Activated naive CD8-positive, alpha-beta T cell treated with anti-CD3 and anti-CD28 coated beads, Interleukin-2, amount 10 ng/mL, durations not matched to agents 7 days and 5 days (primary cell): ENCODE measurements around the gene BCL2L2. TPM values are rescaled to one million over a fixed set of nuclear protein-coding genes. Genes with fewer than 3 reads are reported as not detected.
A peak's percentile ranks its signal among the peaks of the same experiment; 100 is the strongest.

ENCODE experiments used
- ATAC-seq: fragments of 150-1000 bp; cut with Tn5 transposase; one replicate; pipeline ENCODE4 v1.10.0; 2021; ENCODE audit warnings: low read depth, moderate library complexity
- POLR2A ChIA-PET: fragments of 350-600 bp; sonication (Branson Sonifier 250); formaldehyde crosslinking; loops from one replicate; lab custom pipeline; 2021; ENCODE audit warnings: antibody characterized with exemption; lab: Charles Lee
- DNase-seq: peaks from one replicate; pipeline ENCODE4 v3.0.0; 2021
- H3K27ac Mint-ChIP-seq: one replicate; pipeline ENCODE4 v1.8.0; 2022; ENCODE audit warnings: mild to moderate bottlenecking, mixed read lengths
- H3K27me3 Mint-ChIP-seq: one replicate; pipeline ENCODE4 v1.8.0; 2022; ENCODE audit warnings: mild to moderate bottlenecking, moderate library complexity, mixed read lengths
- H3K36me3 Mint-ChIP-seq: one replicate; pipeline ENCODE4 v1.8.0; 2021; ENCODE audit warnings: mild to moderate bottlenecking, mixed read lengths
- H3K4me1 Mint-ChIP-seq: one replicate; pipeline ENCODE4 v1.8.0; 2021; ENCODE audit warnings: mixed read lengths
- H3K4me3 Mint-ChIP-seq: one replicate; pipeline ENCODE4 v1.8.0; 2022; ENCODE audit warnings: mild to moderate bottlenecking, moderate library complexity, mixed read lengths
- H3K9me3 Mint-ChIP-seq: one replicate; pipeline ENCODE4 v1.8.0; 2021; ENCODE audit warnings: mixed read lengths
- total RNA-seq, 2 experiments: library from RNA; stranded (reverse); gene quantifications; one replicate each; pipeline ENCODE4 v1.2.3, GENCODE V29; 2021

The BCL2L2 gene
- total RNA-seq, 2 experiments from 2014 or later, result 3.7 to 5.7 TPM

- Mint-ChIP-seq H3K9me3 (no peaks in the 10 kb centered on the region), H3K27me3 (peaks cover 26% of the 10 kb centered on the region), H3K27ac (no peak overlapping the region), H3K4me1 (peaks cover 2% of the 10 kb centered on the region), H3K36me3 (peaks cover 2% of the 10 kb centered on the region), H3K4me3 (no peak overlapping the region)
- POLR2A ChIA-PET, result no interaction called here
- ATAC-seq (no peak), DNase-seq (no peak)
Observed at GRCh38 chr14:23346693-23347405, 40.2 kb downstream of the BCL2L2 start.

GRCh38 chr14:23347406-23348296 lies 41.0 kb downstream of the BCL2L2 start:
- no peak for ATAC-seq
- no peak overlapping the region for H3K27ac Mint-ChIP-seq
- DNase-seq, result no peak
- peaks cover 21% of the 10 kb centered on the region for H3K27me3 Mint-ChIP-seq
- POLR2A ChIA-PET, result no interaction called here
- H3K9me3 Mint-ChIP-seq, result no peaks in the 10 kb centered on the region
- H3K36me3 Mint-ChIP-seq, result peaks cover 2% of the 10 kb centered on the region
- no peak overlapping the region for H3K4me3 Mint-ChIP-seq
- peaks cover 2% of the 10 kb centered on the region for H3K4me1 Mint-ChIP-seq

GRCh38 chr14:23348297-23348655 lies 41.6 kb downstream of the BCL2L2 start:
- Mint-ChIP-seq H3K9me3 (no peaks in the 10 kb centered on the region), H3K27me3 (peaks cover 23% of the 10 kb centered on the region)
- POLR2A ChIA-PET, result interaction anchor here (0.7 kb wide), 1 partner anchor 28 kb away, joined by 3 read pairs; no protein-coding TSS in a partner anchor

GRCh38 chr14:23349156-23349845 lies 42.7 kb downstream of the BCL2L2 start:
- no peak for ATAC-seq
- H3K27ac Mint-ChIP-seq, result no peak overlapping the region

More at GRCh38 chr14:23348297-23348655, 41.6 kb downstream of the BCL2L2 start:
- peak overlapping the region; percentile 36 for H3K27ac Mint-ChIP-seq
- peaks cover 2% of the 10 kb centered on the region for H3K36me3 Mint-ChIP-seq
- ATAC-seq, result no peak
- peaks cover 6% of the 10 kb centered on the region for H3K4me1 Mint-ChIP-seq
- DNase-seq, result no peak
- H3K4me3 Mint-ChIP-seq, result no peak overlapping the region

GRCh38 chr14:23351681-23352505 lies 45.3 kb downstream of the BCL2L2 start:
- Mint-ChIP-seq H3K4me3 (peak overlapping the region; percentile 46), H3K4me1 (peaks cover 6% of the 10 kb centered on the region), H3K36me3 (peaks cover 2% of the 10 kb centered on the region), H3K27me3 (peaks cover 41% of the 10 kb centered on the region), H3K27ac (no peak overlapping the region), H3K9me3 (no peaks in the 10 kb centered on the region)
- ATAC-seq (no peak), DNase-seq (no peak)
- POLR2A ChIA-PET, result interaction anchor here (0.6 to 1.7 kb wide), 2 partner anchors 31 to 839 kb away, joined by 5 to 6 read pairs; partner anchors contain the start of gene PABPN1

More at GRCh38 chr14:23349156-23349845, 42.7 kb downstream of the BCL2L2 start:
- Mint-ChIP-seq H3K4me3 (no peak overlapping the region), H3K36me3 (peaks cover 2% of the 10 kb centered on the region), H3K4me1 (peaks cover 6% of the 10 kb centered on the region), H3K9me3 (no peaks in the 10 kb centered on the region), H3K27me3 (peaks cover 32% of the 10 kb centered on the region)
- POLR2A ChIA-PET, result no interaction called here
- no peak for DNase-seq

GRCh38 chr14:23352506-23353432 lies 46.1 kb downstream of the BCL2L2 start, which contains the start of gene SLC22A17:
Gene SLC22A17, minus strand, starts transcription at chr14:23352887.
- peaks cover 41% of the 10 kb centered on the region for H3K27me3 Mint-ChIP-seq
- peaks cover 6% of the 10 kb centered on the region for H3K4me1 Mint-ChIP-seq
- POLR2A ChIA-PET, result interaction anchor here (0.5 to 1.7 kb wide), 3 partner anchors 32 to 1686 kb away, joined by 5 to 6 read pairs (median 6); partner anchors contain the start of gene PABPN1
- peak; percentile 82 for ATAC-seq
- DNase-seq, result peak; percentile 58
- H3K36me3 Mint-ChIP-seq, result peaks cover 2% of the 10 kb centered on the region
- H3K4me3 Mint-ChIP-seq, result peak within 1 kb of the TSS; percentile 46
- H3K27ac Mint-ChIP-seq, result no peak within 1 kb of the TSS
- H3K9me3 Mint-ChIP-seq, result no peaks in the 10 kb centered on the region

GRCh38 chr14:23353433-23353780 lies 46.8 kb downstream of the BCL2L2 start:
- POLR2A ChIA-PET, result interaction anchor here (0.5 to 1.7 kb wide), 2 partner anchors 33 to 1687 kb away, joined by 6 read pairs; partner anchors contain the start of gene PABPN1
- no peak overlapping the region for H3K27ac Mint-ChIP-seq
- ATAC-seq (no peak), DNase-seq (no peak)
- H3K4me1 Mint-ChIP-seq, result peaks cover 6% of the 10 kb centered on the region
- H3K36me3 Mint-ChIP-seq, result peaks cover 2% of the 10 kb centered on the region
- H3K4me3 Mint-ChIP-seq, result peak overlapping the region; percentile 46
- no peaks in the 10 kb centered on the region for H3K9me3 Mint-ChIP-seq
- H3K27me3 Mint-ChIP-seq, result peaks cover 41% of the 10 kb centered on the region

GRCh38 chr14:23354990-23355389 lies 48.4 kb downstream of the BCL2L2 start:
- Mint-ChIP-seq H3K4me1 (peaks cover 6% of the 10 kb centered on the region), H3K36me3 (peaks cover 2% of the 10 kb centered on the region), H3K27me3 (peaks cover 39% of the 10 kb centered on the region), H3K27ac (no peak overlapping the region), H3K9me3 (no peaks in the 10 kb centered on the region), H3K4me3 (no peak overlapping the region)
- no peak for DNase-seq
- no peak for ATAC-seq
- POLR2A ChIA-PET, result interaction anchor here (0.6 kb wide), 1 partner anchor 33 kb away, joined by 3 read pairs; no protein-coding TSS in a partner anchor

- H3K4me1 Mint-ChIP-seq, result peaks cover 6% of the 10 kb centered on the region
- no peak overlapping the region for H3K27ac Mint-ChIP-seq
- POLR2A ChIA-PET, result no interaction called here
- peaks cover 2% of the 10 kb centered on the region for H3K36me3 Mint-ChIP-seq
- H3K4me3 Mint-ChIP-seq, result no peak overlapping the region
- peaks cover 33% of the 10 kb centered on the region for H3K27me3 Mint-ChIP-seq
- ATAC-seq (no peak), DNase-seq (no peak)
- H3K9me3 Mint-ChIP-seq, result no peaks in the 10 kb centered on the region
Observed at GRCh38 chr14:23355871-23356435, 49.3 kb downstream of the BCL2L2 start.

GRCh38 chr14:23356662-23357061 lies 50.0 kb downstream of the BCL2L2 start:
- no peak overlapping the region for H3K27ac Mint-ChIP-seq
- no peak for DNase-seq
- H3K9me3 Mint-ChIP-seq, result no peaks in the 10 kb centered on the region
- POLR2A ChIA-PET, result no interaction called here
- peaks cover 26% of the 10 kb centered on the region for H3K27me3 Mint-ChIP-seq
- H3K36me3 Mint-ChIP-seq, result no peaks in the 10 kb centered on the region
- no peak for ATAC-seq
- H3K4me3 Mint-ChIP-seq, result no peak overlapping the region
- peaks cover 4% of the 10 kb centered on the region for H3K4me1 Mint-ChIP-seq

GRCh38 chr14:23357261-23357660 lies 50.6 kb downstream of the BCL2L2 start:
- peaks cover 26% of the 10 kb centered on the region for H3K27me3 Mint-ChIP-seq
- H3K27ac Mint-ChIP-seq, result no peak overlapping the region
- POLR2A ChIA-PET, result no interaction called here
- ATAC-seq, result no peak
- DNase-seq, result no peak
- H3K4me3 Mint-ChIP-seq, result no peak overlapping the region
- H3K9me3 Mint-ChIP-seq, result no peaks in the 10 kb centered on the region
- H3K4me1 Mint-ChIP-seq, result peaks cover 4% of the 10 kb centered on the region
- no peaks in the 10 kb centered on the region for H3K36me3 Mint-ChIP-seq
